ENCODE data around the gene MIDN. TPM values are rescaled to one million over a fixed set of nuclear protein-coding genes. Genes with fewer than 3 reads are reported as not detected.

Gene MIDN
- total and polyA plus RNA-seq, 5 donors from 2014 or later: 1.4 to 126 (median 2.1) TPM

- peak overlapping the region; percentile 88 for H3K27ac ChIP-seq (ENCODE audit: insufficient read depth, low read length, poor library complexity, severe bottlenecking)
- H3K27me3 ChIP-seq (ENCODE audit: control insufficient read depth, insufficient read depth, low read length): no peaks in the 10 kb centered on the region
- H3K36me3 ChIP-seq (ENCODE audit: control insufficient read depth, insufficient read depth, low read length): peaks cover 35% of the 10 kb centered on the region
- no peaks in the 10 kb centered on the region for H3K9me3 ChIP-seq (ENCODE audit: control insufficient read depth in 2 of 2, low read length in 2 of 2)
- peaks cover 0 to 41% (median 12%) of the 10 kb centered on the region in 4 donors for H3K4me1 Mint-ChIP-seq
- peak overlapping the region in 3 of 4 donors; percentile 48 to 66 (median 60) for H3K4me3 Mint-ChIP-seq
- no peak for ATAC-seq (ENCODE audit: low read depth in 2 of 2)
- DNase-seq: no peak
- H3K27me3 Mint-ChIP-seq: peaks cover 9% of the 10 kb centered on the region
- no peaks in the 10 kb centered on the region for H3K36me3 Mint-ChIP-seq
- H3K27ac Mint-ChIP-seq: peak overlapping the region in 1 of 3 donors; percentile 69
- H3K9me3 Mint-ChIP-seq: peaks cover 0 to 4% (median 0%) of the 10 kb centered on the region in 7 donors
- peaks cover 68% of the 10 kb centered on the region for H3K4me1 ChIP-seq (ENCODE audit: control insufficient read depth, insufficient read depth, low read length, poor library complexity, severe bottlenecking)
- no peak overlapping the region for H3K4me3 ChIP-seq (ENCODE audit: low read depth, low read length)
These were observed 5.7 kb downstream of the MIDN start for GRCh38 chr19:1254081-1254527.

- Histone ChIP-seq H3K9me3 (ENCODE audit: control insufficient read depth in 2 of 2, low read length in 2 of 2) (no peaks in the 10 kb centered on the region), H3K4me1 (ENCODE audit: control insufficient read depth, insufficient read depth, low read length, poor library complexity, severe bottlenecking) (peaks cover 74% of the 10 kb centered on the region), H3K27ac (ENCODE audit: insufficient read depth, low read length, poor library complexity, severe bottlenecking) (peak overlapping the region; percentile 88), H3K27me3 (ENCODE audit: control insufficient read depth, insufficient read depth, low read length) (no peaks in the 10 kb centered on the region), H3K4me3 (ENCODE audit: low read depth, low read length) (no peak overlapping the region), H3K36me3 (ENCODE audit: control insufficient read depth, insufficient read depth, low read length) (peaks cover 35% of the 10 kb centered on the region)
- Mint-ChIP-seq H3K4me1 (peaks cover 0 to 47% (median 15%) of the 10 kb centered on the region in 4 donors), H3K27ac (peak overlapping the region in 1 of 3 donors; percentile 69), H3K9me3 (peaks cover 0 to 3% (median 0%) of the 10 kb centered on the region in 7 donors), H3K4me3 (peak overlapping the region in 3 of 4 donors; percentile 48 to 66 (median 60)), H3K27me3 (peaks cover 12% of the 10 kb centered on the region), H3K36me3 (no peaks in the 10 kb centered on the region)
- no peak for ATAC-seq (ENCODE audit: low read depth in 2 of 2)
- DNase-seq: no peak
These were observed 6.3 kb downstream of the MIDN start for GRCh38 chr19:1254530-1255185.

- Histone ChIP-seq H3K4me3 (ENCODE audit: low read depth, low read length) (no peak overlapping the region), H3K4me1 (ENCODE audit: control insufficient read depth, insufficient read depth, low read length, poor library complexity, severe bottlenecking) (peaks cover 82% of the 10 kb centered on the region), H3K27me3 (ENCODE audit: control insufficient read depth, insufficient read depth, low read length) (no peaks in the 10 kb centered on the region), H3K36me3 (ENCODE audit: control insufficient read depth, insufficient read depth, low read length) (peaks cover 35% of the 10 kb centered on the region), H3K27ac (ENCODE audit: insufficient read depth, low read length, poor library complexity, severe bottlenecking) (peak overlapping the region; percentile 47), H3K9me3 (ENCODE audit: control insufficient read depth in 2 of 2, low read length in 2 of 2) (no peaks in the 10 kb centered on the region)
- no peaks in the 10 kb centered on the region for H3K36me3 Mint-ChIP-seq
- DNase-seq: no peak
- peaks cover 16% of the 10 kb centered on the region for H3K27me3 Mint-ChIP-seq
- H3K4me1 Mint-ChIP-seq: peaks cover 0 to 51% (median 18%) of the 10 kb centered on the region in 4 donors
- peak overlapping the region in 1 of 3 donors; percentile 79 for H3K27ac Mint-ChIP-seq
- H3K9me3 Mint-ChIP-seq: peaks cover 0 to 2% (median 0%) of the 10 kb centered on the region in 7 donors
- no peak overlapping the region for H3K4me3 Mint-ChIP-seq
- ATAC-seq (ENCODE audit: low read depth in 2 of 2): no peak
These were observed 7.1 kb downstream of the MIDN start for GRCh38 chr19:1255186-1256161.

- Mint-ChIP-seq H3K27ac (peak overlapping the region in 2 of 3 donors; percentile 2 to 81), H3K36me3 (no peaks in the 10 kb centered on the region), H3K9me3 (peaks cover 0 to 2% (median 0%) of the 10 kb centered on the region in 7 donors), H3K4me3 (peak overlapping the region; percentile 61 to 96 (median 78)), H3K27me3 (peaks cover 16% of the 10 kb centered on the region), H3K4me1 (peaks cover 0 to 56% (median 20%) of the 10 kb centered on the region in 4 donors)
- ATAC-seq (ENCODE audit: low read depth in 2 of 2): no peak
- Histone ChIP-seq H3K9me3 (ENCODE audit: control insufficient read depth in 2 of 2, low read length in 2 of 2) (no peaks in the 10 kb centered on the region), H3K4me1 (ENCODE audit: control insufficient read depth, insufficient read depth, low read length, poor library complexity, severe bottlenecking) (peaks cover 87% of the 10 kb centered on the region), H3K36me3 (ENCODE audit: control insufficient read depth, insufficient read depth, low read length) (peaks cover 35% of the 10 kb centered on the region), H3K27ac (ENCODE audit: insufficient read depth, low read length, poor library complexity, severe bottlenecking) (peak overlapping the region; percentile 100), H3K4me3 (ENCODE audit: low read depth, low read length) (no peak overlapping the region), H3K27me3 (ENCODE audit: control insufficient read depth, insufficient read depth, low read length) (no peaks in the 10 kb centered on the region)
- DNase-seq: no peak
These were observed 8.5 kb downstream of the MIDN start for GRCh38 chr19:1256646-1257474.

- H3K27ac Mint-ChIP-seq: peak overlapping the region; percentile 48 to 99 (median 97)
- no peak for ATAC-seq (ENCODE audit: low read depth in 2 of 2)
- peak overlapping the region; percentile 85 to 96 (median 92) for H3K4me3 Mint-ChIP-seq
- H3K9me3 Mint-ChIP-seq: peaks cover 0 to 2% (median 0%) of the 10 kb centered on the region in 7 donors
- no peaks in the 10 kb centered on the region for H3K9me3 ChIP-seq (ENCODE audit: control insufficient read depth in 2 of 2, low read length in 2 of 2)
- H3K4me1 ChIP-seq (ENCODE audit: control insufficient read depth, insufficient read depth, low read length, poor library complexity, severe bottlenecking): peaks cover 87% of the 10 kb centered on the region
- no peak for DNase-seq
- H3K4me3 ChIP-seq (ENCODE audit: low read depth, low read length): no peak overlapping the region
- no peaks in the 10 kb centered on the region for H3K27me3 ChIP-seq (ENCODE audit: control insufficient read depth, insufficient read depth, low read length)
- peaks cover 35% of the 10 kb centered on the region for H3K36me3 ChIP-seq (ENCODE audit: control insufficient read depth, insufficient read depth, low read length)
- peak overlapping the region; percentile 100 for H3K27ac ChIP-seq (ENCODE audit: insufficient read depth, low read length, poor library complexity, severe bottlenecking)
- H3K4me1 Mint-ChIP-seq: peaks cover 0 to 62% (median 22%) of the 10 kb centered on the region in 4 donors
- peaks cover 16% of the 10 kb centered on the region for H3K27me3 Mint-ChIP-seq
- no peaks in the 10 kb centered on the region for H3K36me3 Mint-ChIP-seq
These were observed 9.2 kb downstream of the MIDN start for GRCh38 chr19:1257475-1258162.

GRCh38 chr19:1258163-1258492, 9.7 kb downstream of the MIDN start:
- peak overlapping the region; percentile 57 for H3K4me3 ChIP-seq (ENCODE audit: low read depth, low read length)
- peaks cover 0 to 2% (median 0%) of the 10 kb centered on the region in 7 donors for H3K9me3 Mint-ChIP-seq
- H3K36me3 Mint-ChIP-seq: no peaks in the 10 kb centered on the region
- ATAC-seq (ENCODE audit: low read depth in 2 of 2): no peak
- H3K27ac Mint-ChIP-seq: peak overlapping the region; percentile 48 to 99 (median 97)
- H3K4me1 Mint-ChIP-seq: peaks cover 0 to 67% (median 23%) of the 10 kb centered on the region in 4 donors
- peaks cover 16% of the 10 kb centered on the region for H3K27me3 Mint-ChIP-seq
- no peaks in the 10 kb centered on the region for H3K9me3 ChIP-seq (ENCODE audit: control insufficient read depth in 2 of 2, low read length in 2 of 2)
- peak overlapping the region; percentile 100 for H3K27ac ChIP-seq (ENCODE audit: insufficient read depth, low read length, poor library complexity, severe bottlenecking)
- H3K4me1 ChIP-seq (ENCODE audit: control insufficient read depth, insufficient read depth, low read length, poor library complexity, severe bottlenecking): peaks cover 83% of the 10 kb centered on the region
- H3K4me3 Mint-ChIP-seq: peak overlapping the region; percentile 85 to 96 (median 92)
- no peaks in the 10 kb centered on the region for H3K27me3 ChIP-seq (ENCODE audit: control insufficient read depth, insufficient read depth, low read length)
- DNase-seq: no peak
- peaks cover 35% of the 10 kb centered on the region for H3K36me3 ChIP-seq (ENCODE audit: control insufficient read depth, insufficient read depth, low read length)
